ENCODE results near the gene CA14.

Gene CA14

GRCh38 chr1:150281221-150281757 is 23.7 kb downstream of the CA14 start:
- DNase-seq (ENCODE audit: low read depth, low spot score) = peak; percentile 73
- in situ Hi-C loops (cut with HindIII; ENCODE audit: low sequenced_read_pairs) = no loop called here
- H3K4me3 ChIP-seq (ENCODE audit: low read depth, low read length) = peak overlapping the region; percentile 70
- TF ChIP-seq CTCF (IDR thresholded peaks at IDR 0.05; ENCODE audit: low read depth, low read length) = peak; percentile 73

- in situ Hi-C loops (cut with HindIII; ENCODE audit: low sequenced_read_pairs) = no loop called here
- no peak for TF ChIP-seq CTCF (IDR thresholded peaks at IDR 0.05; ENCODE audit: low read depth, low read length)
These were observed 24.4 kb downstream of the CA14 start, which contains the start of gene CIART for GRCh38 chr1:150281758-150282557. TSS of gene CIART (plus strand) at chr1:150282554. CDS start at chr1:150283268, 714 bp downstream.

GRCh38 chr1:150282558-150282958 is 25.0 kb downstream of the CA14 start:
- DNase-seq (ENCODE audit: low read depth, low spot score) = no peak
- no peak for TF ChIP-seq CTCF (IDR thresholded peaks at IDR 0.05; ENCODE audit: low read depth, low read length)
- H3K4me3 ChIP-seq (ENCODE audit: low read depth, low read length) = peak overlapping the region; percentile 70
- in situ Hi-C loops (cut with HindIII; ENCODE audit: low sequenced_read_pairs) = no loop called here

More at GRCh38 chr1:150281758-150282557, 24.4 kb downstream of the CA14 start, which contains the start of gene CIART:
- H3K4me3 ChIP-seq (ENCODE audit: low read depth, low read length) = peak within 1 kb of the TSS; percentile 70
- DNase-seq (ENCODE audit: low read depth, low spot score) = peak; percentile 99

GRCh38 chr1:150283260-150283659 is 25.7 kb downstream of the CA14 start:
- no peak for DNase-seq (ENCODE audit: low read depth, low spot score)
- in situ Hi-C loops (cut with HindIII; ENCODE audit: low sequenced_read_pairs) = no loop called here
- TF ChIP-seq CTCF (IDR thresholded peaks at IDR 0.05; ENCODE audit: low read depth, low read length) = no peak
- H3K4me3 ChIP-seq (ENCODE audit: low read depth, low read length) = peak overlapping the region; percentile 70

GRCh38 chr1:150288382-150288781 is 30.8 kb downstream of the CA14 start:
- DNase-seq (ENCODE audit: low read depth, low spot score) = no peak
- in situ Hi-C loops (cut with HindIII; ENCODE audit: low sequenced_read_pairs) = no loop called here
- no peak for TF ChIP-seq CTCF (IDR thresholded peaks at IDR 0.05; ENCODE audit: low read depth, low read length)
- H3K4me3 ChIP-seq (ENCODE audit: low read depth, low read length) = no peak overlapping the region

GRCh38 chr1:150288822-150289221 is 31.2 kb downstream of the CA14 start:
- in situ Hi-C loops (cut with HindIII; ENCODE audit: low sequenced_read_pairs) = no loop called here
- H3K4me3 ChIP-seq (ENCODE audit: low read depth, low read length) = no peak overlapping the region
- TF ChIP-seq CTCF (IDR thresholded peaks at IDR 0.05; ENCODE audit: low read depth, low read length) = no peak
- no peak for DNase-seq (ENCODE audit: low read depth, low spot score)

All from astrocyte of the spinal cord (primary cell).